Vein endothelial cell (primary cell): Measurements from ENCODE around the gene GKAP1. TPM values are rescaled to one million over a fixed set of nuclear protein-coding genes. Genes with fewer than 3 reads are reported as not detected.

Experiments used
- total RNA-seq: library from RNA; depleted of rRNA; stranded (reverse); fragments of >200 nt; gene quantifications from 2 replicates; pipeline ENCODE4 v1.2.3, GENCODE V29; 2012

The GKAP1 gene
- total RNA-seq, result 0.65 and 0.86 TPM in 2 replicates

GRCh38 chr9:83817356-83818278 is at the start of gene GKAP1:
GKAP1 (minus strand) TSS chr9:83817769; CDS start chr9:83806517, 11,252 bp downstream.

GRCh38 chr9:83707768-83708514 is 109.6 kb downstream of the GKAP1 start, which contains the start of gene UBQLN1:
UBQLN1 (minus strand) TSS chr9:83707958; CDS start chr9:83707679, 279 bp downstream.

Other genes with a start within 250 kb of the GKAP1 start
- gene IDNK, start 194.6 kb downstream of the GKAP1 start, total RNA-seq, result 2.6 and 2.9 TPM in 2 replicates
- 136 and 155 TPM in 2 replicates for gene UBQLN1, start 109.8 kb downstream of the GKAP1 start, total RNA-seq
- gene KIF27, start 103.7 kb upstream of the GKAP1 start, total RNA-seq, result 2.3 and 4.3 TPM in 2 replicates
- 603 and 683 TPM in 2 replicates for gene HNRNPK, start 162.4 kb upstream of the GKAP1 start, total RNA-seq
- 5.9 and 10.8 TPM in 2 replicates for gene RMI1, start 163.0 kb upstream of the GKAP1 start, total RNA-seq